ENCODE results near the gene DSEL. TPM values are rescaled to one million over a fixed set of nuclear protein-coding genes. Genes with fewer than 3 reads are reported as not detected.

The DSEL gene
- total and polyA plus RNA-seq, 2 of the 8 experiments (the other 6 are each of a cell fraction or from before 2014, with no cell fraction given): 3.0 to 22.8 TPM

DNA sequence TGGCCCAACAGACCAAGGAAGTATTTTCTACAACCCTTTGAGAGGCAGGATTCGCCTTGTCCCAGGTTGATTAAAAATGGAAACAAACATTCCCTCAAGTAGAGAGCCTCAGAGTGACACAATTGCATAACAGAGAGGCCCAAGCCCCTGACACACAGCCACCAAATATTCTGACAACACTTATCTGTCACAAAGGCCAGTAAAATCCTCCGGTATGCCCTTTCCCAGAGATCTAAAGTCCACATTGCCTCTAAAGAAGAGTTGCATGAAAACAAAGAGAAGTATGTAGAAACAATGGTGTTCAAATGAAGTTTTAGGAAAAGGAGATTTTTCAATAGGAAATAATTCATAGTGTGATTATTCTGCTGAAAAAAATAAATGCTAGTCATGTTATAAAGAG is 32.1 kb downstream of the DSEL start:
- Histone ChIP-seq H3K27me3 (replicated peaks in 1 of 4; ENCODE audit: control insufficient read depth in 3 of 4, extremely low read depth in 1 of 4, insufficient read depth in 3 of 4, low read length in 3 of 4) (peaks cover 12 to 35% (median 22%) of the 10 kb centered on the region in 4 experiments), H2BK12ac (ENCODE audit: low read depth, low read length) (no peak overlapping the region), H3K79me1 (ENCODE audit: low read depth, low read length) (no peaks in the 10 kb centered on the region), H3K23me2 (ENCODE audit: low read depth, low read length) (no peaks in the 10 kb centered on the region), H3K4me1 (replicated peaks in 1 of 4; ENCODE audit: control insufficient read depth in 3 of 4, insufficient read depth in 4 of 4, low read length in 3 of 4) (peaks cover 0 to 3% (median 0%) of the 10 kb centered on the region in 4 experiments; a peak in 1 of 7 replicates), H3K9ac (replicated peaks in 1 of 4; ENCODE audit: extremely low read depth in 1 of 4, low read depth in 3 of 4, low read length in 3 of 4) (no peak overlapping the region), H2BK20ac (ENCODE audit: low read length) (no peak overlapping the region), H4K20me1 (replicated peaks in 1 of 2; ENCODE audit: control insufficient read depth in 1 of 2, insufficient read depth in 2 of 2, low read length in 2 of 2) (peaks cover 0 to 3% of the 10 kb centered on the region in 2 experiments), H2AFZ (ENCODE audit: low read length) (no peak overlapping the region), H2BK15ac (ENCODE audit: low read length) (no peak overlapping the region), H4K91ac (replicated peaks; ENCODE audit: insufficient read length, low read length) (no peak overlapping the region), H3K36me3 (ENCODE audit: control insufficient read depth in 2 of 4, insufficient read depth in 4 of 4, low read length in 3 of 4) (no peaks in the 10 kb centered on the region), H3K4me2 (ENCODE audit: insufficient read depth in 1 of 2, low read depth in 2 of 2, low read length in 2 of 2) (no peak overlapping the region), H3K27ac (ENCODE audit: low read depth, low read length) (no peak overlapping the region), H2BK5ac (ENCODE audit: low read depth, low read length) (no peak overlapping the region), H3K23ac (ENCODE audit: insufficient read length) (no peak overlapping the region), H3K14ac (ENCODE audit: insufficient read length) (no peak overlapping the region), H3K56ac (replicated peaks; ENCODE audit: insufficient read length, low read depth, low read length) (no peak overlapping the region), H4K8ac (ENCODE audit: extremely low read depth, insufficient read depth, low read length) (no peak overlapping the region), H3K4ac (replicated peaks; ENCODE audit: insufficient read length, low read depth, low read length) (no peak overlapping the region), H2AK5ac (ENCODE audit: low read depth, low read length) (no peak overlapping the region), H3K79me2 (ENCODE audit: control insufficient read depth in 1 of 2, insufficient read depth in 2 of 2, low read length in 2 of 2) (no peaks in the 10 kb centered on the region), H4K5ac (ENCODE audit: insufficient read length, low read depth, low read length) (no peak overlapping the region), H3K9me3 (ENCODE audit: insufficient read depth in 2 of 2, low read depth in 1 of 2, low read length in 1 of 2) (no peaks in the 10 kb centered on the region), H3K18ac (ENCODE audit: extremely low read depth, low read length) (no peak overlapping the region), H3K4me3 (ENCODE audit: extremely low read depth in 1 of 4, insufficient read depth in 2 of 4, low read depth in 3 of 4, low read length in 4 of 4) (no peak overlapping the region), H2BK120ac (replicated peaks; ENCODE audit: low read depth, low read length) (no peak overlapping the region)
- 82% methylated on average over 2 of the region's 2 CpGs; no CpG with 5 or more reads in 1 of the 2 experiments for WGBS, 2 experiments (ENCODE audit: extremely low coverage in 1 of 2, insufficient coverage in 1 of 2, insufficient read length in 1 of 2, insufficient replicate concordance in 2 of 2, low coverage in 1 of 2, low lambda C conversion rate in 2 of 2, missing lambda C conversion rate in 1 of 2)
- ChIA-PET POLR2A (ENCODE audit: partially characterized antibody) (no interaction called here), CTCF (ENCODE audit: partially characterized antibody) (no interaction called here)
- FAIRE-seq (no peak), DNase-seq (ENCODE audit: low read depth in 1 of 2, low spot score in 2 of 2) (no peak)
- TF ChIP-seq MAFK (IDR thresholded peaks at IDR 0.05; ENCODE audit: low read depth, low read length) (no peak), SP4 (IDR thresholded peaks at IDR 0.05; ENCODE audit: low read length) (no peak), NANOG (IDR thresholded peaks at IDR 0.05; ENCODE audit: insufficient read depth, low read depth, low read length, poor library complexity, severe bottlenecking) (no peak), ATF2 (IDR thresholded peaks at IDR 0.05; ENCODE audit: low read length) (no peak), SRF (IDR thresholded peaks at IDR 0.05; ENCODE audit: low read depth, low read length) (no peak), GTF2F1 (IDR thresholded peaks at IDR 0.05; ENCODE audit: borderline replicate concordance, low read depth, low read length) (no peak), HDAC6 (IDR thresholded peaks at IDR 0.05; ENCODE audit: low read depth, low read length) (no peak), BACH1 (IDR thresholded peaks at IDR 0.05; ENCODE audit: low read length) (no peak), BCL11A (IDR thresholded peaks at IDR 0.05; ENCODE audit: low read depth in 2 of 2, low read length in 2 of 2) (no peak), PHF8 (conservative IDR thresholded peaks at IDR 0.05; ENCODE audit: low read depth, low read length) (no peak), CHD1 (IDR thresholded peaks at IDR 0.05; ENCODE audit: low read depth, low read length) (no peak), JUND (IDR thresholded peaks at IDR 0.05; ENCODE audit: low read length) (no peak)

Measured in H1 (cell line).